GM19035 (cell line): ENCODE measurements around the gene TCF4.

Experiments used
- ATAC-seq: cut with Tn5 transposase; IDR thresholded peaks from one replicate; pipeline ENCODE4 v1.9.1; 2021; ENCODE audit not compliant: unreplicated experiment

The TCF4 gene

DNA sequence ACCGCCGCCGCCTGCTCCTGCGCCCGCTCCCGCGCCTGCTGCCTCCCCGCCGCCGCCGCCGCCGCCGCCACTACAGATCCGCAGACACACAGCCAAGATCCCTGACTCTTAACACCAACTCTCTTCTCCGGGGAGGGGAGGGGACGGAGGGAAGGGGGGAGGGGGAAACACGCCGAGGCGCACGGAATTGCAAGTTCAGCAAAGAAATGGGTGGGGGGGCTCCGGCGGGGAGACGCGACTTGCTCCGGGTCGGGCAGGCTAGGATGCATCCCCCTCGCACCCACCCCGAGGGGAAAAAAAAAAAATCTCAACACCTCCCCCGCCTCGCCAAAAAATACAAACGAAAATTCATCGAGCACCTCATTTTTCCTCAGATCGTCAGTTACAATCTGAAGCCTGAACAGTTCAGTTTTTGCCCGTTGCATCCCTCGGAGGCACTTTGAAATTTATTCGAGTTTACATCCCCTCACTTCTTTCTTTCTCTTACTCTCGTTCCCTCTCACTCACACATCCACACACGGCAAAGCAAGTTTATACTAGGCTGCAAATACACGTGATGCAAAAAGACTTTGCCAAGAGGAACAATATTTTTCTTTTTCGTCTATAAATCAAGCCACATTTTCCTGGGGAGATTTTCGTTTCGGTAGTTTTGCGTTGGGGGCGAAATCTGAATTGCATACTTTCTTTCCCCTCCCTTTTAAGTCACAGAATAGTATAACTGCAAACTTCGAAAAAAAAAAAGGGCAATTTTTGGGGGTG is at the start of gene TCF4:
Gene TCF4, minus strand, starts transcription at position 82 of the 759 bp plus-strand sequence. CDS start 1,076 bp downstream, outside the sequence.
- ATAC-seq: no peak

DNA sequence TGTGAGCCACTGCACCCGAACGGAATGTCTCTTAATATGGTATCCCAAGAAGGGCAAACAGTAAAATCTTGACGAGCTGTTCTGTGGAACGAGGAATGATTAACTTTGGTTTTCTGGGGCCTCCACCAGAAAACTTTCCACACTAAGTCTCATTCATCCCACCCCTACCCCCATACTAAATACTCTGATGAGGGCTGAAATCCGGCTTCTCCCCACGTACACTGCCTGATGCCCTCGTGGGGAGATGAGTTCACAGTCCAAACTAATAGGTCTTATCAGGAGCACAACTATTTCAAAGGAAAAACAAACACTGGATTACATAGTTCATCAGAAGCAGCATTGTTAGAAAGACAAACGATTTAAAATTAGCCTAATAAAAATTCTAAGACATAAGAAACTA is 49.2 kb upstream of the TCF4 start:
- ATAC-seq: no peak

DNA sequence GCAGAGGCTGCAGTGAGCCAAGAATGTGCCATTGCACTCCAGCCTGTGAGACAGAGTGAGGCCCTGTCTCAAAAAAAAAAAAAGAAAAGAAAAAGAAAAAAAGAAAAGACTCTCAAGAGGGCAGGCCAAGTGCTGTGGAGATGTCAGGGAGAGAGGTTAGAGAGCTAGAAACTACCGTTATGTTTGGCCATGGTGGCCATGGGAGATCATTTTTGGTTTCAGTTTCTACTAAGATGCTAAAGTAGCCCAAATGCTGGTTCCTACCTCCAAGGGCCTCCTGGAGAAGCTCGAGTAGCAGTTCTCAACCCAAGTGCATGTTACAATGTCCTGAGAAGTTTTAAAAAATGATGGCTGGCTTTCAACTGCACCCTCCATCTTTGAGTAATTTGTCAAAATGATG is 47.4 kb upstream of the TCF4 start:
- ATAC-seq: no peak

DNA sequence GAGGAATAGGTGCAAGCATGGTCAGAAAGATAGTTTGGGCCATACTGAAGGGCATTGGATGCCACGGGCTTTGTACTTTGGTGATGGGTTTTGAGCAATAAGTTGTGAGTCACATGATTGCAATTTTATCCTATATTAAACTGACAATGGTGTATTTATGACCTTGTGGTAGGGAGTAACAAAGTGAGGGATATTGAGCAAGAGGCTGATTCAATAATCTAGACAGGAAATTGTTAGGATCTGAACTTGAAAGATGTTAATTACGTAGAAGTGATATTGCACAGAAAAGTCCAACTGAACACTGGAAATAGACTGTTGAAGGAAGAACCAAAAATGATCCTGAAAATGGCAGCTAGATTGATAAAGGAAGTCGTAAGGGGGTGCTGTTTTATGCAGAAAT is 46.6 kb upstream of the TCF4 start:
- ATAC-seq: no peak

DNA sequence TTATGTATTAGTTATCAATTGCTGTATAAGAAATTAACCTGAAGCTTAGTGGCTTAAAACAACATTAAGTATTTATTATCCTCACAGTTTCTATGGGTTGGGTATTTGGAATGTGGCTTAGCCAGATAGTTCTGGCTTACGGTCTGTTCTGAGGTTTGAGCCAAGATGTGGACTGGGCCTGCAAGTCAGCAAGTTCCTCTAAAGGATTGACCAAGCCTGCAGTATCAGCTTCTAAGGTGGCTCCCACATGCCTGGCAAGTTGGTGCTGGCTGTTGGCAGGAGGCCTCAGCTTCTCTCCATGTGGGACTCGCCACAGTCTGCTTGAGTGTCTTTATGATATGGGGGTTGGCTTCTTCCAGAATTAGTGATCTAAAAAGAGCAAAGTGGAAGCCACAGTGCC is 45.0 kb upstream of the TCF4 start:
- no peak for ATAC-seq

DNA sequence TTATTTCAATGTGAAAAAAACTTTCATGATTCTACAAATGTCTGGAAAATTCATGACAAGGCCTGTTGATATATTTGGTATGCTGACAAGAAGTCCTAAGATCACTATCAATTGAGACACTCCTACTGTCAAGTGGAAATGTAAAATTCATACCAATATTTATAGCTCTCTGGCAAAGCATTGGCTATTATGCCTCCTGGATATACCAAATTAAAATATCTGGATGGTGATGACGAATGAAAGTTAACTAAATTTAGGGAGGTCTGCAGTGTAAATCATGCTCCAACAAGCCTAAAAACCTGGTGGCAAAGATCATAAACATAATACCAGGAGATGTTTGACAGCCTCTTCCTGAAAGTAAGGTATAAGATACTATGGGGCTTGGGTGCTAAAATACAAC is 41.1 kb upstream of the TCF4 start:
- ATAC-seq: no peak

DNA sequence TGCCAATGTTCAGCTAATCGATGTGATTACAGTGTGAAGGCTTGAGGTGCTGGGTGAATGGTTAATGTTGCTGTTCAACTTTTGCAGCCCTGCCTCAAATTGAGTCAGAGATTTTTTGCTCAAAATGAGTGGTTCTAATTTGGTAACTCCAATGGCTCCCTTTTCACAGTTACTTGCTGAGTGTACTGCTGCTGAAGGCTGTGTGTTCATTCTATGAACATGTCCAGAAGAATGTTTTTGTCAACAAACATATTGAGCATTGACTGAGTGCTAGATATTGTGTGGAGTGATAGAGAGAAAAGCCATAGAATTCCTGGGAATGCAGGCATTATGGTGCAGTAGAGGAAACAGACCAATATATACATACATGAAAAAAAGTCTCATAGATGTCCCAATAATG is 39.0 kb upstream of the TCF4 start:
- no peak for ATAC-seq

DNA sequence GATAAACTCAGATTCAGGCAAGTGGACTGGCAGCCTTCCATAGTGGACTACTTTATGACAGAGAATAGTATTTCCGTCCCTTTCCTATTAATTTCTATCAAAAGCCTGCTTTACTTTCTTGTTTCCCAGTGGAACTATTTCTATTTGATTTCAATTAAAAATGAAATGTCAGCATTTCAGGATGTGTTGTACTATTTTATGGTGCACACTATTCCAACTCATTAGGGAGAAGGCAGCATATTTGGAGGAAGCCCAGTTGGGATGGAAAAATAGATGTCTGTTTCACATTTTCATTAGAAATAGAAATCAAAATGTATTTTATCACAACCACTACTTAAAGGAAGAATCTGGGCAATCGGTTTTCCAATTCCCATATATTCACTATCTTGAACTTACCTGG is 37.9 kb upstream of the TCF4 start:
- no peak for ATAC-seq

DNA sequence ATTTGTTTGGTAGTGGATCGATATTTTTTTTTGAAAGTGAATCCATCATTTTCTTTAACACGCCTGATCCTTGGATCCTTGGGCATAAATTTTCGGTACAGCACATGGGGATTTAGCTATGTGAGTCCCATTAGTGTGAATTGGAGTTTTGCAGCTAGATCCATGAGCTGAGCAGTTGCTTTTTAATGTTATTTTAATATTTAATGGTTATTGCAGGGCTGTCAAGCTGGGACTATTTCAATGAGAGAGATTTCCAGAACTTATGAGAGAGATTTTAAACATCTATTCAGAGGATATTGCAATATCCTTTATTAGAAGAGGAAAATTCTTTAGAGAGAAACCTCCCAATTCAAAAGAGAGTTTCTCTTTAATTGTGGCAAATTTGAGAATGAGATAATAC is 35.6 kb upstream of the TCF4 start:
- no peak for ATAC-seq

DNA sequence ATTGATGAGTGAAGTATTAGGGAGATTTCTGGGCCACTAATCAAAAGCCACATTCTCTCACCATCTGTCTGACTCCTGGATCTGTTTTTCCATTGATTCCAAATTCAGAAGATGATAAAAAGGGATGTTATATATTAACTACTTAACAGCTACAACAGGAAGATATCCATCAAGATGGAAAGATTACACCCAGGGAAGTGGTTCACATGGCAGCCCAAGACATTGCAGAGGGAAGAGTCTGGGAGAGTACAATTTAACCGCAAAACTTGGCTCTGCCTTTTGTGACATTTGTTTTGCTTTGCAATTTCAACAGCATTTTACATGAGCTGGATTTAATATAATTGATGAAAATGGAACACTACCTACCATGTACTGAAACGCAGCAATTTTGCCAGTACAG is 22.5 kb upstream of the TCF4 start:
- ATAC-seq: no peak

DNA sequence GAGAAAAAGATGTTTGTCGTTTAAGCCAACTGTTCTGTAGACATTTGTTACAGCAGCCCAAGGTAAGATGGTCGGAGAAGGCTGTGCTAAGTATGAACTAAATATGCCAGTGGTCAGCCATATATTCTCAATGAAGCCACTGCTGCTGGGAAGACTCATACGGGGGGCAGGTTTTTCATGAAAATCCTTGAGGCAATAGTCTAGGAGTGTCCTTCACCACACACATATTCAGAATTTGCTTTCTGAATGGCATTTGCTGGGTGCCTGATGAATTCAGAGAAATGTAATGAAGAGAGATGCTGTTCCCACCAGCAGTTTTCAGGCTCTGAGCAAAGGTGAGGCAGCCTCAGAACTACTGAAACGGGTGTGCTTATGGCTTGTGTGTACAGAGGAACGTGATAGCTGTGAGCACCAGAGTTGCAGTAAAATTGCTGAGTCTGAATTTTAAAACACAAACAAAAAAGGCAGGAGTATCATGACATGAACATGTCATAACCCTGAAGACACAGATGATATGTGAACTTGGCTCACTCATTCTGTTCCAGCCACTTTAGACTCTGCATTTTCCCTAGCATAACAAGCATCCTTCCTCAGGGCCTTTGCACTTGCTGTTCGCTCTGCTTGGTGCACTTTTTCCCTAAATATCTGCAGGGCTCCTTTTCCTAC is 21.3 kb upstream of the TCF4 start:
- ATAC-seq: no peak

DNA sequence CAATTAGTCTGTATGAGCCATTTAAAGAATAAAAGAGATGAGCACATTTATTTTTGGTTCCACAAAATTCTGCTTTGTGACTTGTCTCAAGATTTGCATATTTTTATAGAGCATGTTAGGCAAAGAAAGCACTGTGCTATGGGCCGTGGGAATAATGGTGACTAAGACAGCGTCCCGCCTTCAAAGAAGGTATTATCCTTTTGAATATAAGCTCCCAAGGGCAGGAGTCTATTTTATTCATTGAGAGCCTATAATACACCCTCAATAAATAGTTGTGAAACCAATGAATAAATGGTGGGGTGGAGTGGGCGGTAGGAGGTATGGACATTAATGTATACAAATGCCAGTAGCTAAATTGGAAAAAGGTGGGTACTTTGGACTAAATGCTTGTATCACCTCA is 20.5 kb upstream of the TCF4 start:
- ATAC-seq: no peak

DNA sequence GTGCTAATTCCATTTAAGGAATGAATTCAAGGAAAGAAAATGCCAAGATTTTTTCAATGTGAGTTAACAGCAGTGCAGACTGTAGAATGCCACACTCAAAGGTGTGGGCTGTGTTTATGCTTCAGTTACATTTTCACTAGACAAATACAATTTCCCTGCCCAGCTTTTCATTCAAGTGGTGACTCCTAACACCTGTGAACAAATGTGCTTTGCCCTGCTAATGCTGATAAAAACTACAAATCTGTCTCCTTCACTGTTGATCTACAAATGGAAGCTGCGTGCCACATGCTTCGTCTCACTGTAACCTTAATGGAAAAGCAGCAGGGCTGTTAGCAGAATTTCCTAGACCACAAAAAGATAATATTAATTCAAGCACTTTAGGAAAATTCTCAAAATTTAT is 19.8 kb upstream of the TCF4 start:
- ATAC-seq: no peak

DNA sequence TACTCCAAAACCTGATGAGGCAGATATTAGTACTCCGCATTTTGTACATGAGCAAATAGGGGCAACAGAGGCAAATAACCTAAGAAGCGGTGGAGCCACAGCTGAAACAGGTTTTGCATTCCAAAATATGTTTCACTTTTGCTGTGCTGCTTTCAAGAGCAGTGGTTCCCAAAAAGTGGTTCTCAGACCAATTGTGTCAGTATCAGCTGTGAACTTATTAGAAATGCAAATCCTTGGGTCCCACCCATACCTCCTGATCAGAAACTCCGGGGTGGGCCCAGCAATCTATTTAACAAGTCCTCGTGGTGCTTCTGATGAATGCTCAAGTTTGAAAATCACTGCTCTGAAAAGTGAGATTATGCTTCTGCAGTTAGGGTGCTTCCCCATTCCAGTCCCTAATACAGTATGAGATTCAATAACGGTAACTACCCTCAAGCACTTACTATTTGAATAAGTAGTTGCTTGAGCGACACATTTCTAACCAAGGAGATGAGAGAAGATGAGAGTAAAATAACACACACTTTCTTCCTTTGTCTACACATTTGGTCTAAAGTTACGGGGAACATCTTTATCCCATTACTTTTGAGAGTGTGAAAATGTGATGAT is 17.8 kb upstream of the TCF4 start:
- ATAC-seq: peak; percentile 78

DNA sequence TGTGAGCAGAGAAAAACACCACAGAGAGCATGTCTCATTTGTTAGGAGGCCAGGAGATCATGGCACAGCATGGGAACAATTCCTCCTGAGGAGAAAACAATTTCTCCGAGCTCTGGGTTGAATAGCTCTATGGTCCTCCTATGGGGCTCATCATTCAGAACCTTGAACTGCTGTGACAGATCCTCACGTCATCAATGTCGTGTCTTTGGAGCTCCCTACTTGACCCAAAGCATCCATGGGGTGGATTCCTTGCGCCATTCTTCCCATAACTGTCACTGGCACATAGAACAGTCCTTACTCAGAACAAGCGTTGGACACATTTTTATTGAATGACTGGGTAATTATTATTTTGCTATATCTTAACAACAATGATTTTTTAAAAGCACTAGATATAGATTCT is 15.8 kb upstream of the TCF4 start:
- no peak for ATAC-seq

DNA sequence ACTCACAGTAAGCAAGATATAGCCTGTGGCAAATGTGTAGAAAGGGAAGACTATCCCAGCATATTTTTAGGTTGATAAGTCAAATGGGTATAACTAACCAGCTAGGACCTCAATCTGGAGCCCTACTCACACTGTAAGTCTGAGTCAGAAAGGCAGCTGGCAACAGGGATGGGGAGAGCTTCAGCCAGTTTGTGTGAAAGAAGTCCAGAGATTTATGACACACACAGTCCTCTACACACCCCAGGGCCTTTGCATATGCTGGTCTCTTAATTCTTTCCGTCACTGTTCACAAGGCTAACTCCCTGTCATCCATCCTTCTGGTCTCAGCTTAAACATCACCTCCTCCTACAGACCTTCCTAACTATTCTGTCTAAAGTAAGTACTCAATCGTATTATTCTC is 5.9 kb upstream of the TCF4 start:
- no peak for ATAC-seq

DNA sequence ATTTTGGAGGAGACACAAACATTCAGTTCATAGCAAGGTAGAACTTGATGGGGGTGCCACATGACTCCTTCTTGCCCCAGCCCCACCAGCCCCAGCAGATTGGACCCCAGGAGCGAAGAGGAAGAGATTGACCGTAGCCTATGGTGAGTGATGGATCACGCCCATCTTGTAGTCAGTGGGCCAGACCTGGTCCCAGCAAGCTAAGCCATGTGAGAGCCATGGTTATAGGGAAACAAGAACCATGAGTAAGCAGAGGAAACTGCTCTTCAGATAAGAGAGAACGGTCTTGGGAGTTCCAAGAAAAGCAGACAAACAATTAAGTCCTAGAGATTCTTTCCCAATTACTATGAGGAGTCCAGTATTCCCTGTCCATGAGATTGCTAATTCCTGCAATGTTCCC is 4.6 kb upstream of the TCF4 start:
- ATAC-seq: no peak

DNA sequence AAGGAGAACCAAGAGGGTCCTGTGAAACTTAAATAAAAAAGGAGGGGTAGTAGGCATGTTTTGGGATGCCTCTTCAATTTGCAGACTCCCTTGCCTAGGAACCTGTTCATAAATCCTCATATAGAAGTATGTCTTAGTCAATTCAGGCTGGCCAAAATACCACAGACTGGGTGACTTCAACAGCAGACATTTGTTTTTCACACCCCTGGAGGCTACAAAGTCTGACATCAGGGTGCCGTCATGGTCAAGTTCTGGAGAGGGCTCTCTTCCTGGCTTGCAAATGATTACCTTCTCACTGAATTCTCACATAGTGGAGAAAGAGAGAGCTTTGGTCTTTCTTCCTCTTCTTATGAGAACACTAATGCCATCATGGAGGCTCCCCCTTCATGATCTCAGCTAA is 4.1 kb upstream of the TCF4 start:
- no peak for ATAC-seq

DNA sequence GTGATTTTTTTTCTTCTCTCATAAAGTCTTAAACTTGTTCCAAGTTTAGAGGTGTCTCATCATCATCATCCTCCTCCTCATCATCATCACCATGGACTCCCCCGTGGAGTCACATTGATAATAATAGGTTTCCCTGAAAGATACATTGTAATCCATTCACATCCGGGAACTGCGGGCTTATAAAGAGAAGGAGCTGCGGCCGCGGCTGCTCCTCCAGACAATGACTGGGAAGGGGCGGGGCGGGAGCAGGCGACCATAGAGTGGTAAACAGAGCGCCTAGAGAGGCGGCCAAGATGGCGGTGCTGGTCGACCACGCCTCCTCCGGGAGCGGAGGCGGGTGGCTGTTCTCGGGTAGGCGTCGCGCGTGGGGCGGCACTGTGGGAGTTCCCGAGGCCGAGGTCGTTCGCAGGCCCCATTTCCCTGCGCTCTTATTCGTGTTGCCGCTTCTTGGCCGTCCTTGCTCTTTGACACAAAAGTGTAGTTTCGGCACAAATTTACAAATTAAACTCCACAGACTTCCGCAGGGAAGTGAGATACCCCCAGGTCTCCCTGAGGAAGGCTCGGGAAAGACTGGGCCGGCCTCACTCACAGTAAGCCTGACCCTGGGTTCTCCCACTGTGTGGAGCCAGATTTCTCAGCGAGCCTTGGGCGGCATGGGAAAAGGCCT is 1.8 kb upstream of the TCF4 start:
- peak; percentile 73 for ATAC-seq

DNA sequence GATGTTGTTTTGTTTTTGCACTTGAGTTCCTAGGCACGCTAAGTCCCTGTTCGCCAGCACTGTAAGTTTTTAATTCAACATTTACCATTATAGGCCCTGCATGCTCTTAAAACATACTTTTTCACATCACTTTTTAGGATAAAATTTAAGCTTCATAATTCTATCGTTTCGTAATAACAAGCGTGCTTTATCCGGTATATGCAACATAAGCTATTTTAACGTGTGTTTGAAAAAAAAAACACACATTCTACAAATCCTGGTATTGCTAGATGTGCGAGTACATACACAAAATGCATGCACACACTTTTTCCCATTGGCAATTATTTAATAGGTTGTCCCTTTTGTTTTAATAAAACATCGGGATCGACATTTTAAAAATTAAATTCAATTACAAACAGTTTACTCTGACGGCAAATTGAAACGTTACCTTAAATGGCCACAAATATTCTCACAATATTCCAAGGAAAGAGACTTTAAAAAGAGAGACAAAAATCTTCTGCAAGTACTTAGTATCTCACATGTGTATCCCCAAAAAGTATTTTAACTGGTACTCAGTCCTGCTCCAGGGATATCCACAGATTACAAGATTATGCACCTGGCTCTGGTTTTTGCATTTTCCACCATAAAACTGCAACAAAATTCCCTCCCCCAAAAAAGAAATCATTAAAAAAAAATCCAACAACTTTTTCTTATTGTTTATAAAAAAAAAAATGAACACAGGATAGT is 1.0 kb upstream of the TCF4 start:
- no peak for ATAC-seq

DNA sequence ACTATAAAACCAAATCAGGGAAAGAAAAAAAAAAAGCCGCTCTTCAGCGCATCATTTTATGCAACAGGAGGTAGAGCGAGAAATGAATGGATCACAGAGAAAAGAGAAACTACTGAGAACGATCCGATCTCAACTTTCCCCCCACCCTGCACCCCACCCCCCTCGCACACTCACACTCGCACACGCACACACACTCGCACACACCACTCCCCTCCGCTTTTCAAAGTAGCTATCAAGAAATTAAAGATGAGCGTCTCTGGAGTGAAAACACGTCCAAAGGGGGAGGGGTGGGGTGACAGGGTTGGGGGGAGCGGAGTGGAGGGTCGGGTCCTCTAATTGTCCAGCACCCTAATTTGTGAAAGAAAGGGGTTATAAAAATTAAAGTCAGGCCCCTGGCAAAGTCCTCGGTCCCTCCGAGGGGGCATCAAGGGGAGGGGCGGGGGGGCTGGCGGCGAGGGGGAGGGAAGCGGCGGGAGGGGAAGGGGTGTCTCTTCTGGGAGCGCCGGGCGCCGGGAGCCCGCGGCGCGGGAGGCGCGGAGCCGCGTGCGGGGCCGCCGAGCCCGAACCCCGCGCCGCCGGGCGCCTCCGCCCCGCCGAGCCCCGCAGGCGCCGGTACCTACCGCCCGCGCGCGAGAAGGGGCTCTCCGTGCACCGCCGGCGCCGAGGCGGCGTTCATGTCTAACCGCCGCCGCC is 428 bp downstream of the TCF4 start:
- ATAC-seq: no peak
